Hippocampal formation (tissue), 2 donors: Measurements from ENCODE around the gene TK1.

Experiments
- DNase-seq, 2 donors: peaks; one replicate each; lab custom pipeline; 2025; lab: John Stamatoyannopoulos, UW

The TK1 gene

DNA sequence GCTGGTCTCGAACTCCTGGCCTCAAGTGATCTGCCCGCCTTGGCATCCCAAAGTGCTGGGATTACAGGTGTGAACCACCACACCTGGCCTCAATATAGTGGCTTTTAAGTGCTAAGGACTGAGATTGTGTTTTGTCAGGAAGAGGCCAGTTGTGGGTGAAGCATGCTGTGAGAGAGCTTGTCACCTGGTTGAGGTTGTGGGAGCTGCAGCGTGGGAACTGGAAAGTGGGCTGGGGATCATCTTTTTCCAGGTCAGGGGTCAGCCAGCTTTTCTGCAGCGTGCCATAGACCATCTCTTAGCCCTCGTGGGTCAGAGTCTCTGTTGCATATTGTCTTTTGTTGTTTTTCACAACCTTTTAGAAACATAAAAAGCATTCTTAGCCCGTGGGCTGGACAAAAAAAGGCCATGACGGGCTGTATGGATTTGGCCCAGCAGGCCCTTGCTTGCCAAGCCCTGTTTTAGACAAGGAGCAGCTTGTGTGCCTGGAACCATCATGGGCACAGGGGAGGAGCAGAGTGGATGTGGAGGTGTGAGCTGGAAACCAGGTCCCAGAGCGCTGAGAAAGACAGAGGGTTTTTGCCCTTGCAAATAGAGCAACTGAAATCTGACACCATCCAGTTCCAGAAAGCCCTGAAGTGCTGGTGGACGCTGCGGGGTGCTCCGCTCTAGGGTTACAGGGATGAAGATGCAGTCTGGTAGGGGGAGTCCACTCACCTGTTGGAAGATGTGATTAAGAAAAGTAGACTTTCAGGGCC, 32.7 kb upstream of the TK1 start:
- DNase-seq, result no peak

DNA sequence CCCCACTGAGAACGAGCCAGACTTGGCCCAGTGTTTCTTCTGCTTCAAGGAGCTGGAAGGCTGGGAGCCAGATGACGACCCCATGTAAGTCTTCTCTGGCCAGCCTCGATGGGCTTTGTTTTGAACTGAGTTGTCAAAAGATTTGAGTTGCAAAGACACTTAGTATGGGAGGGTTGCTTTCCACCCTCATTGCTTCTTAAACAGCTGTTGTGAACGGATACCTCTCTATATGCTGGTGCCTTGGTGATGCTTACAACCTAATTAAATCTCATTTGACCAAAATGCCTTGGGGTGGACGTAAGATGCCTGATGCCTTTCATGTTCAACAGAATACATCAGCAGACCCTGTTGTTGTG, 27.8 kb upstream of the TK1 start:
- DNase-seq, result no peak

DNA sequence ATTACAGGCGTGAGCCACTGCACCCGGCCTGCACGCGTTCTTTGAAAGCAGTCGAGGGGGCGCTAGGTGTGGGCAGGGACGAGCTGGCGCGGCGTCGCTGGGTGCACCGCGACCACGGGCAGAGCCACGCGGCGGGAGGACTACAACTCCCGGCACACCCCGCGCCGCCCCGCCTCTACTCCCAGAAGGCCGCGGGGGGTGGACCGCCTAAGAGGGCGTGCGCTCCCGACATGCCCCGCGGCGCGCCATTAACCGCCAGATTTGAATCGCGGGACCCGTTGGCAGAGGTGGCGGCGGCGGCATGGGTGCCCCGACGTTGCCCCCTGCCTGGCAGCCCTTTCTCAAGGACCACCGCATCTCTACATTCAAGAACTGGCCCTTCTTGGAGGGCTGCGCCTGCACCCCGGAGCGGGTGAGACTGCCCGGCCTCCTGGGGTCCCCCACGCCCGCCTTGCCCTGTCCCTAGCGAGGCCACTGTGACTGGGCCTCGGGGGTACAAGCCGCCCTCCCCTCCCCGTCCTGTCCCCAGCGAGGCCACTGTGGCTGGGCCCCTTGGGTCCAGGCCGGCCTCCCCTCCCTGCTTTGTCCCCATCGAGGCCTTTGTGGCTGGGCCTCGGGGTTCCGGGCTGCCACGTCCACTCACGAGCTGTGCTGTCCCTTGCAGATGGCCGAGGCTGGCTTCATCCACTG, 27.3 kb upstream of the TK1 start, which contains the start of gene BIRC5:
Gene BIRC5 (plus strand): TSS at position 238 of the 690 bp plus-strand sequence. CDS start 64 bp downstream, at position 302.
- peak; percentile 79 to 80 for DNase-seq

DNA sequence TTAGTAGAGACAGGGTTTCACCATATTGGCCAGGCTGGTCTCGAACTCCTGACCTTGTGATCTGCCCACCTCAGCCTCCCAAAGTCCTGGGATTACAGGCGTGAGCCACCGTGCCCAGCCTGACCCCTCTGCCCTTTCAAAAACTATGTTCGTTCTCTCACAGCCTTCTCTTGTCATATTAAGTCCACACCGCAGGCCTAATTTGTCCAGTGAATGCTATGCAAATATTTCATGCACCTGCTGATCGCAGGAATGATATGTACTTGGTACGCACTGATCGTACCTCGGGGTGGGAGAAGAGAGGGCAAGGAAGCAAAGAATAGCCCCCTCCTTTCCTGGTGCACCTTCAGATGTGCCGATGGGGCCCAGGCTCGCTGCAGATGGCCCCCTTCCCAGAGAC, 24.2 kb upstream of the TK1 start:
- DNase-seq, result no peak

DNA sequence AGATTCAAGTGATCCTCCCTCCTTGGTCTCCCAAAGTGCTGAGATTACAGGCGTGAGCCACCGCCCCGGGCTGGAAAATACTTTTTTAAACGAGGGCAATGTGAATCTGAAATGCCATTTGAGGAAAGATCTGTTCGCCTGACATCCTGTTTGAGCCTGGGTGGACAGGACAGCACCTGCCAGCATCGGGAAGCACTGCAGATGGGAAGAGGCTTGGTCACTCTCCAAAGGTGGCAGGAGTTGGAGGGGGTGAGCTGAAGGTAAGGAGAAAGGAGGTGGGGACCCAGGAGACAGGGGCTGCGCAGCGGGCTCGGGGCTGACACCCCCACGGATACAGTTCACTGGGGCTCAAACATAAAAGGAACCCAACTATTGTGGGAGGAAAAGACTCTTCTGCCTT, 23.3 kb upstream of the TK1 start:
- DNase-seq, result no peak

DNA sequence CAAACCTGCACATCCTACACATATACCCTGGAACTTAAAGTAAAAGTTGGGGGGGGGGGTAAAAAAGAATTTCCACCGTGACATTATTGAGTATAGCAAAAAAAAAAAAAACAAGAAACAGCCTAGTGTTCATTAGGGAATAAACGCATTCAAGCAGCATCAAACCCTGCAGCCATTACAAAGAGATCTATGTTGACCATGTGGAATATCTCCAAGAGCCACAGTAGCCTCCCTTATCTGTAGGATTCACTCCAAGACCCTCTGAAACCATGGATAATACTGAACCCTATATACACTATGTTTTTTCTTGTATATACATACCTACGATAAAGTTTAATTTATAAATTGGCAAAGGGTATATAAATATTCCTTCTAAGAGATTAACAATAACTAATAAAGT, 21.6 kb upstream of the TK1 start:
- DNase-seq, result peak in 1 of 2 donors; percentile 28

DNA sequence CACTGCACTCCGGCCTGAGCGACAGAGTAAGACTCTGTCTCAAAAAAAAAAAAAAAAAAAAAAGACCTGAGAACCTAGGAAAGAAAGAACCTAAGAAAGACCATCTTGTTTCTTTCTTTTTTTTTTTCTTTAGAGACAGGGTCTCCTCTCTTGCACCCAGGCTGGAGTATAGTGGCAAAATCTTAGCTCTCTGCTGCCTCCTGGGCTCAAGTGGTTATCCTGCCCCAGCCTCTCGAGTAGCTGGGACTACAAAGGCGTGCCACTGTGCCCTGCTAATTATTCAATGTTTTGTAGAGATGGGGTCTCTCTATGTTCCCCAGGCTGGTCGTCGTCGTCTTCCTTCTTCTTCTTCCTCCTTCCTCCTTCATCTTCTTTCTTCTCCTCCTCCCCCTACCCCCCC, 19.4 kb upstream of the TK1 start:
- no peak for DNase-seq

DNA sequence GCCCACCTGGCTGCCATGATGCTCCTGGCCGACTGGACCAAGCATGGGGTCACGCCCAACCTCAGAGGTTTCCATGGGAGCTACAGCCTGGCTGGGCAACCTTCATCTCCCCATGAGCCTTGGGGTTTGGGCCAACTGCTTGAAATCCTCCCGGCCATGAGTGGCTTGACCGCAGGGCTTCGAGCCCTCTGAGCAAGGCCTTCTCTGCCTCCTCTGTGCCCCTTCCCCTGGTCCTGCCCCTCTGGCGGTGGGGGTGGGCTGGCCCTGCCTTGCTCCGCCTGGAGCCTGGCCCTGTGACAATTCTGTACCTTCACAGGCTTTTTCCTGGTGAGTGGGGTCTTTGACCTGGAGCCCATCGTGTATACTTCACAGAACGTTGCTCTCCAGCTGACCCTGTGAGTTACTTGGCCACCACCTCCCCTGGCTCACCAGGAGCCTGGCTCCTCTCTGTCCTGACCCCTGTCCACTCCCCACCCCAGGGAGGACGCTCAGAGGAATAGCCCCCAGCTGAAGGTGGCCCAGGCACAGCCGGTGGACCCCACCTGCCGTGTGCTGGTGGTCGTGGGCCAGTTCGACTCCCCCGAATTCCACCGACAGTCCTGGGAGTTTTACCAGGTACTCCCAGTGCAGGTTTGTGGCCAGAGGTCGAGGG, 18.4 kb upstream of the TK1 start:
- DNase-seq, result no peak

DNA sequence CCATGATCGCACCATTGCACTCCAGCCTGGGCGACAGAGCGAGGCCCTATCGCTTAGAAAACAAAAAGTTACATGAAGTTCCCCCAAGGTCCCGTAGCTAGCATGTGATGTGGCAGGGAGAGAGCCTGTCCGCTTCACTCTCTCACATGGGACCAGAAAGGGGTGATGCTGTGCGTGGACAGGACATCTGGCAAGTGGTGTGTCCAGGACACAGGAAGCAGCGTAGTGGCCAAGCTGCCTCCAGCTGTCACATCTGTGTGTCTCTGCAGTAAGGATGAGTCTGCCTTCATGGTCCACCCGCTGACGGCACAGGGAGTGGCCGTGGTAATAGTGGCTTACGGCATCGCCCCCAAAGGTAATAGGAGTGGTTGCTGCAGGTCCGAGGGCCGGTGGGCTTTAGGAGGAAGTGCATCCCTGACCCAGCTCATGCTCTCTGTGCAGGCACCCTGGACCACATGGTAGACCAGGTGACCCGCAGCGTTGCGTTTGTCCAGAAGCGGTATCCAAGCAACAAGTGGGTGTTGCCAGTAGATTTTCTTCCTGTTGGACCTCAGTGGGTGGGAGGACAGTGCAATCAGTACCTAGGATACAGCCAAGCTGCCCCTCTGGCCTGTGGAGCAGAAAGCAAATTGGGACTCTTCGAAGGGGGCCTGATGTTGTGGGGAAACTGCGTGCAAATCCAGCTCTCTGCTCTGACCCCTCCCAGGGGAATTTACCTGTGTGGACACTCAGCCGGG, 17.7 kb upstream of the TK1 start:
- DNase-seq, result no peak

DNA sequence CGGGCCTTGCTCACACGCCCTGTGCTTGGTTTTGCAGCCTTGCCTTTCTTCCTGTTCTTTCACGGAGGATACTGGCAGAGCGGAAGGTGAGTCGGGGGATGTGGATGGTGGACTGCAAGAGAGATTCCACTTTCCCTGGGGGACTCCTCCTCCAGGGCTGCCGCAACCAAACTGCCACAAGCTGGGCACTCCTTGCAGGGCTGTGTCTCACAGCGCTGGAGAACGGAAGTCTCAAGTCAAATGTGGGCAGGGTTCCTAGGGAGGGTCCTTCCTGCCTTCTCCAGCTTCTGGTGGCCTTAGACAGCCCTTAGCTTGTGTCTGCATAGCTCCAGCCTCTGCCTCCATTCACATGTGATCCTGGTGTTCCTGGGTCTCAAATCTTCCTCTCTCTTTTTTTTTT, 15.8 kb upstream of the TK1 start:
- DNase-seq, result no peak

DNA sequence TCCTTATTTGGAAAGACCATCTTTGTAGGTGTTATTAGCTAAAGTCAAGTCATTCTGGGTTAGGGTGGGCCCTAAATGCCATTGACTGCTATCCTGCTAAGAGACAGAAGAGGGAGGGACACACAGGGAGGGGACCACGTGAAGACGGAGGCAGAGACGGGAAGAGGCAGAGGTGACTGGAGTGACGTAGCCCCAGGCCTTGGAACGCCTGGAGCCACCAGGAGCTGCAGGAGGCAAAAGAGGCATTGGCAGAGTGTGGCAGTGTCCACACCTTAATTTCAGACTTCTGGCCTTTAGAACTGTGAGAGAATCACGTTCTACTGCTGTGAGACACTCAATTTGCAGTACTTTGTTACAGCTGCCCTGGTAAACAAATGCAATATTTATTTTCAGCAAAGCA, 13.6 kb upstream of the TK1 start:
- no peak for DNase-seq

DNA sequence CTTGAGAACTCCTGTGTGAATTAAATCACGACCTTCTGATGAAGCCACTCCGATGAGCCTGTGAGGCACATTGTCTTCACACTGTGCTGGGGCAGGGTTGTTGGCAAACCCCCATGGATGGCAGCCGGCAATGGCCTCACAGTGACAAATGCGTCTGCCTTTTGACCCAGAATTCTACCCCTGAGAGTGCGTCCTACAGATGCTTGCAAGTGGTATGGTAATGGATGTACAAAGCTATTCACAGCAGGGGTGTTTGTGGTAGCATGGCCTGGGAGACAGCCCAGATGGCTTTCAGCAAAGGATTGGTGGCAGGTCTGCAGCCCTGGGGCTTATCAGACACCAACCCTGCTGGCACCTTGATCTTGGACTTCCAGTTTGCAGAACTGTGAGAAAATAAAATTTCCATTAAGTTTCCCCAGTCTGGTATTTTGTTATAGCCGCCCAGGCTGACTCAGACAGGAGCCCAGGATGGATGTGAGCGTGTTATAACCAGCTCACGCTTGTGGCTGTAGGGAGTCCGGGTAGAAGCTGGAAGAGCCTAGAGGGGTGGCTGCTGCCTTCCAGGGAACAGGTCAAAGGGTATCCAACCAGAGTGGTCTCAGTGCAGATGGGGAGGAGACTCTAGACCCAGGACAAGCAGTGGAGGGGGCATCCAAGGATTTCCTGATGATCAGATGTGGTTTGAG, 10.4 kb upstream of the TK1 start:
- DNase-seq, result peak; percentile 19 to 32

DNA sequence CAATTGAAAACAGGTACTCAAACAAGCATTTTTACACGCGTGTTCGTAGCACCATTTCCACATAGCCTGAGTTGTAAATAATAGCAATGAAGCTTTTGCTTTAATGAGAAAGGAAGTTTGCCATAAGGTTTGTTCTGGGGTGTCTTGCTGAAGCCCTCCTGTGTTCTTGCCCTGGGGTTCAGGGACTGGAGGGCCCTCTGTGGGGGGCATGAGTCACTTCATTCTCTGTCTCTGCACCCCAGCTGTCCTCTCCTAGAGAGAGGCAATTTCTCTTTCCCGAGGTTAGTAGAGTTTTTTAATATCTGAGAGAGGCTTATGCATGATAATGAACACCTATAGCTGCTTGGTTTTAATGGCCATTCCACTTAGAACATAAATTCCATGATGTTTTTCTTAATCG, 9.9 kb upstream of the TK1 start:
- DNase-seq, result no peak

DNA sequence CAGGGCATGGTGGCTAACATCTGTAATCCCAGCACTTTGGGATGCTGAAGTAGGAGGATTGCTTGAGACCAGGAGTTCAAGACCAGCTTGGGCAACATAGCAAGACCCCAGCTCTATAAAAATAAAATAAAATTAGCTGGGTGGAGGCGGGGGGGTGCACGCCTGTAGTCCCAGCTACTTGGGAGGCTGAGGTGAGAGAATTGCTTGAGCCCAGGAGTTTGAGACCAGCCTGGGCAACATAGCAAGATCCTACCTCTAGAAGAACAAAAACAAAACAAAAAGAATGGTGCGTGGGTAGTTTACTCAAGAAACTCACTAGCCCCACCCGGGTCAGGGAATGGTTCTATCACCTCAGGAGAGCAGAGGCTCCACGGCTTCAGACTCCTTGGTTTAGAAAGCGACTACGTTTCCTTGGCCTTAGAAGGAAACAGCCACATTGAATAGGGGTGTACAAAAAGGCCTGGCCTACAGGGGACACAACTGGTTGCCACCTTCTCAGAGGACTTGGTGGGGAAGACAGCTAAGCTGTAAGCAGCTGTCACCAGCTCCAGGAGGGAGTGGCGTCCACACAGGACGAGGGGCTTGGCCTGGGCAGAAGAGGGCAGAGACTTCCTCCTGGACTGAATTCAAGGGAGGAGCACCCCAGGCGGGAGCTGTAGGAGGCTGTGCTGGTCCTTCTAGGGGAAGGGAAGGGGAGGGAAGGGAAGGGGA, 716 bp downstream of the TK1 start:
- DNase-seq, result no peak

DNA sequence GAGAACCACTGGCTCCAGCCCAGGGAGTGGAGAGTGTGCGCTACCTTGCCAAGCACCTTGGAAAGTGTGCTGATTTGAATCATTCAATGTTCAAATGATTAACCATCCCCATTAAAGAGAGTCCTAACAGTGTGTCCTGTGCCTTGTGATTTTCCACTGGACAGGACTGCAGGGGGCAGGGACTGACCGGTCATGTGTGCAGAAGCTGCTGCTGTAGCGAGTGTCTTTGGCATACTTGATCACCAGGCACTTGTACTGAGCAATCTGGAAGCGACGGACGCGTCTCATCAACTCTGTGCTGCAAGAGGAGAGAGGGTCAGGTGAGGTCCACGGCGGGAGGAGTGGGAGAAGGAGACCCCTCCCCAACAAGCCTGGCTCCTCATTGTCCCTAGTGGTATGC, 2.0 kb downstream of the TK1 start:
- DNase-seq, result no peak

DNA sequence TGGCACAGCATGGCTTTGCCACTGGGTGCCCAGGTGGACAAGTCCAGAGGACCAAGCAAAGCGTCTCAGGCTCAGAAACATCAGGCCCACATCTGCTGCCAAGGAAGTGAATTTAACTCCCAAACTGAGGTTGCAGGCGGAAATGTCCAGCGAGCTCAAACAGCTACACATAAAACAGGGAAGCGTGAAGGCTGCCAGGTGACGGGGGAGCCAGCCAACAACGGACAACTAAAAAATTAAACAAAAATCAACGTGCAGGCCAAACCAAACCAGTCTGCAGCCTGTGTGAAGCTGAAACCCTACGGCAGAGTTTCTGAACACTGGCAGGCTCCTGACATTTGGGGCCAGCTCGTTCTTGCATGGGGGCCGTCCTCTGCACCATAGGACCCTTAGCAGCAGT, 2.5 kb downstream of the TK1 start:
- DNase-seq, result no peak

DNA sequence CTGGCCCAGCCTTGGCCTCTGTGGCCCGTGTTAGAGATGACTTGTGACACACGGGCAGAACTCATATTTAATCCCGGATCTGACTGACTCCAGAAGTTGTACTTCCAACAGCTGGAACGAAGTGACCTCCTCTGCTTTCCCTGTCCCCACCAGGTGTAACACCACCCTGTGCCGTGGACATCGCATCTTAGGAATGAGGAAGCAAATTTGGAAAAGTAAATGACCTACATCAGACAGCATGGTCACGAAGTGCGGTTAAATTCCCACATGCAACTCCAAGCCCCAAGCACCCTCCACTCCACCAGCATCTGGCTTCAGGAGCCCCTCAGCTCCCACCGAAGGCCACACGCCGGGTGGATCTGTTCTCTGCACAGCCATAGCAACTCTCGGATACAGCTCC, 2.9 kb downstream of the TK1 start:
- DNase-seq, result no peak

DNA sequence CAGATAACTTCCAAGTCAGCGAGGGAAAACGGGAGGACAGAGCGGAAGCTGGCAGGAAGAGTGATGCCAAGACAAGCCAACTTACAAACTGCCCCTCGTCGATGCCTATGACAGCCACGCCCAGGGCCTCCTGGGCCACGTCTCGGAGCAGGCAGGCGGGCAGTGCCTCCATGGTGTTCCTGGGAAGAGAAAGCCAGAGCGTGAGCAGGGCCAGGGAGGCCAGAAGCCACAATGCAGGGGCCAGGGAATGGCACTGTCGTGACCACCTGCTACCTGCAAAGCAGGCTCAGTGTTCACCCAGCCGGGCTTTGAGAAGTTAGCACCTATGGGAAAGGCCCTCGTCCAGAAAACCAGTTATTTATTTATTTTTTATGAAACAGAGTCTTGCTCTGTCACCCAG, 4.3 kb downstream of the TK1 start:
- no peak for DNase-seq

DNA sequence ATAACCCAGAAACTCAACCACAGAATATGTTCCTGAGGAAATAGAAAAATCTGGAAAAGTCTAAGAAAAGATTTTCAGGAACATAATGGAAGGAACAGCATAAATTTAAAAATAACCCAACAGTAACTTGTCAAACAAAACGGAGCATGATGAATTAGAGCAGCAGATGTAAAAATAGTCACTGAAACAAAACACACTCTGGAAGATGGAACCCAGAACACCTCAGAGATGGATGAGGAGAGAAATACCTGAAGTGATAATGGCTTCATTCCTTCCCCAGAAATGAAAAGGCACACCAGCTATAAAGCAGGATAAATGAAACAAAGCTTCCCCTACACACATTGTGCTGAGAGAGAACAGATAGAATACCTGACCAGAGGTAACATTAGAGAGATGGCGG, 6.3 kb downstream of the TK1 start:
- DNase-seq, result no peak

DNA sequence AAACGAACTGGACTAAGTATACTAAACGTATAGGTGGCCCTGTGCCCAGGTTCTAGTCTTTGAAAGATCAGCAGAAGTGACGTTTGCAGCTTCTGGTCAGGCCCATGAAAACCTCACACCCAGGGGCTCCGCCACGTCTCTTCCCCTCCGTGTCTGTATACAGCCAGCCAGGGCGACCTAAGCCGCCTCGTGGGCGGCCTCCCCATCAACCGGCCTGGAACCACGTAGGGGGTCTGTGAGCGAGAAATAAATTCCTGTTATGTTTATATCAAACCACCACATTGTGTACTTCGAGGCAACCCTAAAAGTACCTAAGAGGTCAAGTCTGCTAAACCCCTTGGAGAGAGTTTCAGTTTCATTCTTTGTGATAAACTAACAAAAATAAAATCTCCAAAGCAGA, 6.8 kb downstream of the TK1 start:
- no peak for DNase-seq

DNA sequence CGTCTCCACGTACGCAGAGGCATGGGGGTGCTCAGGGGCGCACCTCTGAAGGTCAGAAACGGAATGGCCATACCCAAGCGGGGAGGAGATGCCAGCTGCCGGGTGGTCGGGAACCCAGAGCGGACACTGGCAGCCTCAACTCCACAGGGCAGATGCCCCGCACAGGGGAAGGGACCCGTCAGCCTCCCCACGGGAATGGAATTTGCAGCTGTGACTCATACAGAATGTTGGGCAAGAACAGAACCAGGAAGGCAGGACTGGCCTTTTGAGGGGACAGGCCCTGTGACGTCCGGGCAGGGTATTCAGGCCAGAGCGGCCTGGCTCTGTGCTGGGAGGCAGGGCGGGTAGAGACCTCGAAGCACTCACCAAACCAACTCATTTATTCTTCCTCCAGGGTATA, 7.5 kb downstream of the TK1 start:
- DNase-seq, result no peak
